HepG2 (cell line): Measurements from ENCODE around the gene PREX1.
"Not testable (repeated sequence)": the region's sequence is repeated elsewhere in the genome, so short reads cannot be mapped to it uniquely, and the experiment has no call there.

Experiments used
- POLR2A ChIP-seq, 2 experiments: IDR thresholded peaks; 2 replicates each; pipeline ENCODE4 v1.6.1; 2011; ENCODE audit warnings: low read depth in 2 of 2, low read length in 2 of 2, mild to moderate bottlenecking in 1 of 2, moderate library complexity in 1 of 2; ENCODE audit not compliant: insufficient read depth in 1 of 2
- SRF ChIP-seq: IDR thresholded peaks from 2 replicates; pipeline ENCODE4 v1.6.1; 2011; ENCODE audit warnings: mild to moderate bottlenecking, low read depth, low read length, moderate library complexity
- ZNF274 ChIP-seq: sonication (generic); formaldehyde crosslinking; IDR thresholded peaks from 2 replicates; pipeline ENCODE4 v1.5.1; 2020; ENCODE audit warnings: mild to moderate bottlenecking, missing genetic modification reagents
- ZNF441 ChIP-seq: sonication (generic); formaldehyde crosslinking; IDR thresholded peaks from 2 replicates; pipeline ENCODE4 v1.7.0; 2021; ENCODE audit warnings: missing genetic modification reagents, borderline replicate concordance

DNA sequence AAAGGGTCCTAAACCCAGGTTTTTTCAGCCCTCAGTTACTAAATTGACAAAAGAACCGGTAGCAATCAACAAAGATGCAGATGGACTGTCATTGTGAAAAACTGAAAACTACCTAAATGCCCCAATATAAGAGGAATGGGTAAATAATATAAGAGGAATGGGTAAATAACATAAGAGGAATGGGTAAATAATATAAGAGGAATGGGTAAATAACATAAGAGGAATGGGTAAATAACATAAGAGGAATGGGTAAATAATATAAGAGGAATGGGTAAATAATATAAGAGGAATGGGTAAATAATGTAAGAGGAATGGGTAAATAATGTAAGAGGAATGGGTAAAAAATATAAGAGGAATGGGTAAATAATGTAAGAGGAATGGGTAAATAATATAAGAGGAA, 15.7 kb downstream of the PREX1 start:
- not testable (repeated sequence) for TF ChIP-seq ZNF441; SRF; ZNF274 (CRISPR knock-in tag); POLR2A (IDR thresholded peaks at IDR 0.05; ENCODE audit: insufficient read depth in 1 of 2, low read depth in 2 of 2, low read length in 2 of 2)
